Measurements from ENCODE around the gene SLC18A2.

The SLC18A2 gene

GRCh38 chr10:117311261-117311660, 70.3 kb downstream of the SLC18A2 start:
- no peak for DNase-seq (ENCODE audit: low read depth in 2 of 2)

- no peak for DNase-seq (ENCODE audit: low read depth in 2 of 2)
Observed at GRCh38 chr10:117312430-117312829, 71.5 kb downstream of the SLC18A2 start.

GRCh38 chr10:117313641-117314040, 72.7 kb downstream of the SLC18A2 start:
- no peak for DNase-seq (ENCODE audit: low read depth in 2 of 2)

- no peak for DNase-seq (ENCODE audit: low read depth in 2 of 2)
Observed at GRCh38 chr10:117316701-117317100, 75.8 kb downstream of the SLC18A2 start.

GRCh38 chr10:117318909-117319308, 78.0 kb downstream of the SLC18A2 start:
- DNase-seq (ENCODE audit: low read depth in 2 of 2), result no peak

GRCh38 chr10:117320050-117320665, 79.2 kb downstream of the SLC18A2 start:
- no peak for DNase-seq (ENCODE audit: low read depth in 2 of 2)

GRCh38 chr10:117322260-117322659, 81.3 kb downstream of the SLC18A2 start:
- no peak for DNase-seq (ENCODE audit: low read depth in 2 of 2)

GRCh38 chr10:117324367-117324766, 83.5 kb downstream of the SLC18A2 start:
- no peak for DNase-seq (ENCODE audit: low read depth in 2 of 2)

- DNase-seq (ENCODE audit: low read depth in 2 of 2), result no peak
Observed at GRCh38 chr10:117327262-117327661, 86.3 kb downstream of the SLC18A2 start.
